GM23338 (cell line): ENCODE results near the gene OR10C1. TPM values are rescaled to one million over a fixed set of nuclear protein-coding genes. Genes with fewer than 3 reads are reported as not detected.

ENCODE experiments used
- ATAC-seq: fragments of 200-7000 bp; cut with Tn5 transposase; 3 replicates; pipeline ENCODE4 v1.9.1; 2020
- DNase-seq: peaks from one replicate; pipeline ENCODE4 v3.0.0-alpha.2; 2015; ENCODE audit warnings: low spot score
- H2AFZ ChIP-seq: fragments of 200-600 bp; sonication (generic); 2 replicates; pipeline ENCODE4 v1.8.0; 2016; ENCODE audit warnings: antibody characterized with exemption, mild to moderate bottlenecking, moderate library complexity
- H3F3A ChIP-seq: fragments of 200-600 bp; sonication (generic); replicated peaks from 2 replicates; pipeline ENCODE4 v1.8.0; 2017; ENCODE audit warnings: antibody characterized with exemption, mixed run types, low read depth
- H3K27ac ChIP-seq: fragments of 200-600 bp; sonication (generic); 2 replicates; pipeline ENCODE4 v1.6.1; 2016; ENCODE audit warnings: low read depth
- H3K27me3 ChIP-seq: fragments of 200-600 bp; sonication (generic); 2 replicates; pipeline ENCODE4 v1.8.0; 2016; ENCODE audit warnings: mild to moderate bottlenecking, mixed run types, moderate library complexity; ENCODE audit not compliant: insufficient read depth
- H3K36me3 ChIP-seq: fragments of 200-600 bp; sonication (generic); 2 replicates; pipeline ENCODE4 v1.8.0; 2016; ENCODE audit warnings: mild to moderate bottlenecking; ENCODE audit not compliant: insufficient read depth
- H3K4me1 ChIP-seq: fragments of 200-600 bp; sonication (generic); 2 replicates; pipeline ENCODE4 v1.8.0; 2016; ENCODE audit warnings: mild to moderate bottlenecking, moderate library complexity; ENCODE audit not compliant: insufficient read depth
- H3K4me2 ChIP-seq: fragments of 200-600 bp; sonication (generic); 2 replicates; pipeline ENCODE4 v1.7.1; 2017; ENCODE audit warnings: mixed run types
- H3K4me3 ChIP-seq: fragments of 200-600 bp; sonication (generic); 2 replicates; pipeline ENCODE4 v1.6.1; 2016; ENCODE audit warnings: mixed run types
- H3K79me2 ChIP-seq: fragments of 200-600 bp; sonication (generic); replicated peaks from 2 replicates; pipeline ENCODE4 v1.8.0; 2017; ENCODE audit warnings: mild to moderate bottlenecking; ENCODE audit not compliant: insufficient read depth
- H3K9me2 ChIP-seq: fragments of 200-600 bp; sonication (generic); 2 replicates; pipeline ENCODE4 v1.8.0; 2017; ENCODE audit not compliant: insufficient read depth
- H4K20me1 ChIP-seq: fragments of 200-600 bp; sonication (generic); replicated peaks from 2 replicates; pipeline ENCODE4 v1.8.0; 2017; ENCODE audit warnings: mild to moderate bottlenecking; ENCODE audit not compliant: insufficient read depth
- H3K27ac Mint-ChIP-seq: 2 replicates; pipeline ENCODE4 v1.8.0; 2020; ENCODE audit warnings: inconsistent platforms, mild to moderate bottlenecking, moderate library complexity, mixed read lengths
- H3K27me3 Mint-ChIP-seq: 3 replicates; pipeline ENCODE4 v1.8.0; 2022; ENCODE audit warnings: low read depth, mild to moderate bottlenecking, moderate library complexity, mixed read lengths, inconsistent platforms; ENCODE audit not compliant: insufficient read depth, poor library complexity
- H3K36me3 Mint-ChIP-seq: 3 replicates; pipeline ENCODE4 v1.8.0; 2021; ENCODE audit warnings: low read depth, mild to moderate bottlenecking, inconsistent platforms, moderate library complexity, mixed read lengths
- H3K4me1 Mint-ChIP-seq: 3 replicates; pipeline ENCODE4 v1.8.0; 2020; ENCODE audit warnings: mild to moderate bottlenecking, inconsistent platforms, mixed read lengths
- H3K4me3 Mint-ChIP-seq: 3 replicates; pipeline ENCODE4 v1.8.0; 2021; ENCODE audit warnings: moderate library complexity, mild to moderate bottlenecking, inconsistent platforms, mixed read lengths
- H3K9me3 Mint-ChIP-seq: 3 replicates; pipeline ENCODE4 v1.8.0; 2020; ENCODE audit warnings: moderate library complexity, mild to moderate bottlenecking, inconsistent platforms, mixed read lengths
- CREB1 ChIP-seq: fragments of 250-450 bp; sonication (Bioruptor Pico); IDR thresholded peaks from 2 replicates; pipeline ENCODE4 v1.5.0; 2020; ENCODE audit warnings: low read depth, mild to moderate bottlenecking, moderate library complexity
- ETS1 ChIP-seq: IDR thresholded peaks from 2 replicates; pipeline ENCODE4 v1.6.1; 2016; ENCODE audit warnings: antibody characterized with exemption
- EZH2 ChIP-seq: fragments of 200-600 bp; sonication (generic); IDR thresholded peaks from one replicate; pipeline ENCODE4 v1.8.0; 2017; ENCODE audit warnings: antibody characterized with exemption, mild to moderate bottlenecking, low read depth; ENCODE audit not compliant: unreplicated experiment
- EZH2phosphoT487 ChIP-seq: fragments of 200-600 bp; sonication (generic); IDR thresholded peaks from one replicate; pipeline ENCODE4 v1.8.1; 2018; ENCODE audit warnings: antibody characterized with exemption; ENCODE audit not compliant: unreplicated experiment
- JUNB ChIP-seq: IDR thresholded peaks from one replicate; pipeline ENCODE4 v1.6.1; 2016; ENCODE audit warnings: antibody characterized with exemption; ENCODE audit not compliant: unreplicated experiment
- NANOG ChIP-seq: IDR thresholded peaks from 2 replicates; pipeline ENCODE4 v1.6.1; 2016; ENCODE audit warnings: antibody characterized with exemption, borderline replicate concordance
- POLR2AphosphoS5 ChIP-seq: IDR thresholded peaks from 2 replicates; pipeline ENCODE4 v1.6.1; 2016; ENCODE audit warnings: antibody characterized with exemption, low read depth
- STAT1 ChIP-seq: IDR thresholded peaks from one replicate; pipeline ENCODE4 v1.6.1; 2016; ENCODE audit warnings: antibody characterized with exemption; ENCODE audit not compliant: unreplicated experiment
- ZNF114 ChIP-seq: fragments of 250-450 bp; sonication (Bioruptor Pico); IDR thresholded peaks from 2 replicates; pipeline ENCODE4 v1.5.0; 2020; ENCODE audit warnings: mild to moderate bottlenecking, moderate library complexity
- ZNF331 ChIP-seq: fragments of 250-450 bp; sonication (Bioruptor Pico); IDR thresholded peaks from 2 replicates; pipeline ENCODE4 v1.5.0; 2020; ENCODE audit warnings: low read depth, mild to moderate bottlenecking, moderate library complexity
- ZNF462 ChIP-seq: fragments of 250-450 bp; sonication (Bioruptor Pico); IDR thresholded peaks from 2 replicates; pipeline ENCODE4 v1.5.0; 2020; ENCODE audit warnings: mild to moderate bottlenecking, moderate library complexity
- polyA plus RNA-seq: library from polyadenylated mRNA; unstranded; fragments of >200 nt; fragmentation: Nextera tagmentation; extraction: Ambion mirVana; gene quantifications from 2 replicates; pipeline ENCODE4 v1.2.1, GENCODE V29; 2016
- total RNA-seq: library from RNA; depleted of rRNA; stranded (reverse); fragments of >200 nt; shearing (Covaris generic); gene quantifications from 2 replicates; pipeline ENCODE4 v1.2.3, GENCODE V29; 2014

OR10C1 gene
- total and polyA plus RNA-seq, 2 experiments from 2014 or later, result not detected

- no peak overlapping the region for H2AFZ ChIP-seq
- TF ChIP-seq NANOG (no peak), CREB1 (no peak), ETS1 (no peak), POLR2AphosphoS5 (no peak), ZNF114 (no peak), JUNB (no peak), STAT1 (no peak), EZH2 (no peak), EZH2phosphoT487 (no peak), ZNF462 (CRISPR knock-in tag) (no peak), ZNF331 (CRISPR knock-in tag) (no peak)
- DNase-seq, result no peak
Observed at GRCh38 chr6:29489286-29489685, 50.2 kb downstream of the OR10C1 start.

More at GRCh38 chr6:29489286-29489685, 50.2 kb downstream of the OR10C1 start:
- Mint-ChIP-seq H3K36me3 (no peaks in the 10 kb centered on the region), H3K27me3 (peaks cover 5% of the 10 kb centered on the region), H3K4me1 (peaks cover 5% of the 10 kb centered on the region), H3K4me3 (no peak overlapping the region), H3K27ac (no peak overlapping the region), H3K9me3 (no peaks in the 10 kb centered on the region)
- Histone ChIP-seq H3K4me3 (no peak overlapping the region), H3K27me3 (no peaks in the 10 kb centered on the region), H4K20me1 (no peaks in the 10 kb centered on the region), H3K79me2 (no peaks in the 10 kb centered on the region), H3K4me1 (no peaks in the 10 kb centered on the region), H3K4me2 (no peak overlapping the region), H3K27ac (no peak overlapping the region), H3K36me3 (no peaks in the 10 kb centered on the region), H3K9me2 (peaks cover 22% of the 10 kb centered on the region), H3F3A (no peaks in the 10 kb centered on the region)
- no peak for ATAC-seq
